Kidney (tissue), 14 donors: Measurements from ENCODE around the gene NSD2. TPM values are rescaled to one million over a fixed set of nuclear protein-coding genes. Genes with fewer than 3 reads are reported as not detected.

Experiments
- DNase-seq, 5 donors: peaks; one replicate each; pipeline ENCODE4 v3.0.0-alpha.2; 2013 to 2020
- FAIRE-seq: peaks from 2 replicates; lab custom pipeline; 2012; peaks lifted over from hg19 to GRCh38; lab: Jason Lieb, UNC
- H3K27ac ChIP-seq, 2 donors: one replicate each; pipeline ENCODE4 v1.7.0; 2013; ENCODE audit warnings: low read depth in 2 of 2, low read length in 2 of 2, inconsistent platforms in 1 of 2
- H3K27me3 ChIP-seq: one replicate; pipeline ENCODE4 v1.7.1; 2013; ENCODE audit warnings: low read length, inconsistent platforms; ENCODE audit not compliant: control insufficient read depth, insufficient read depth
- H3K36me3 ChIP-seq, 3 donors: one replicate each; pipeline versions ENCODE4 v1.7.0 to v1.7.1; 2013; ENCODE audit warnings: low read length in 3 of 3, control low read depth in 1 of 3, inconsistent platforms in 1 of 3; ENCODE audit not compliant: insufficient read depth in 3 of 3, control insufficient read depth in 2 of 3
- H3K4me1 ChIP-seq, 3 donors: one replicate each; pipeline versions ENCODE4 v1.7.0 to v1.7.1; 2013; ENCODE audit warnings: low read length in 3 of 3, inconsistent platforms in 1 of 3, low read depth in 1 of 3; ENCODE audit not compliant: control insufficient read depth in 2 of 3, insufficient read depth in 2 of 3
- H3K4me3 ChIP-seq, 3 donors: one replicate each; pipeline versions ENCODE4 v1.7.0 to v1.8.1; 2013; ENCODE audit warnings: low read length in 3 of 3, control low read depth in 1 of 3, inconsistent platforms in 1 of 3
- H3K9ac ChIP-seq, 3 donors: one replicate each; pipeline versions ENCODE4 v1.7.0 to v1.7.1; 2013; ENCODE audit warnings: low read length in 3 of 3, control low read depth in 1 of 3, inconsistent platforms in 1 of 3
- H3K9me3 ChIP-seq, 3 donors: one replicate each; pipeline versions ENCODE4 v1.7.0 to v1.7.1; 2013; ENCODE audit warnings: low read length in 3 of 3, control low read depth in 1 of 3, inconsistent platforms in 1 of 3; ENCODE audit not compliant: control insufficient read depth in 2 of 3, insufficient read depth in 1 of 3
- CTCF ChIP-seq: IDR thresholded peaks from 3 replicates; pipeline ENCODE4 v1.5.1; 2012; ENCODE audit warnings: mild to moderate bottlenecking, moderate library complexity, borderline replicate concordance; ENCODE audit not compliant: insufficient read depth; ENCODE audit errors: extremely low read depth
- intact Hi-C: fragments of 100-400 bp; cut with DNase I; formaldehyde crosslinking; loops from one replicate; pipeline ENCODE4 v1.11.1; 2022
- polyA plus RNA-seq: library from polyadenylated mRNA; stranded (reverse); fragments of 350-450 nt; fragmentation: Illumina TruSeq; extraction: RNeasy Lipid Tissue Mini Kit (QIAGEN cat#74804); gene quantifications from one replicate; pipeline ENCODE4 v1.2.3, GENCODE V29; 2014; ENCODE audit warnings: low read depth, low replicate concordance; ENCODE audit not compliant: insufficient read depth
- total RNA-seq: library from RNA; stranded (reverse); fragmentation: NEBNext Ultra II Directional; extraction: Animal tissue kit (Norgen Biotek cat#: 25700); gene quantifications from one replicate; pipeline ENCODE4 v1.2.1, GENCODE V29; 2021
- donor health status: control.
- donor health status: control.
- donor health status: control.
- donor health status: control.
- donor health status: control.
- donor health status: DM: yes; HTN: yes; CAD: no.
- donor health status: Normal renal cell carcinoma (clear cell type).

NSD2 gene
- total and polyA plus RNA-seq, 2 donors from 2014 or later: 5.5 to 51.2 TPM

DNA sequence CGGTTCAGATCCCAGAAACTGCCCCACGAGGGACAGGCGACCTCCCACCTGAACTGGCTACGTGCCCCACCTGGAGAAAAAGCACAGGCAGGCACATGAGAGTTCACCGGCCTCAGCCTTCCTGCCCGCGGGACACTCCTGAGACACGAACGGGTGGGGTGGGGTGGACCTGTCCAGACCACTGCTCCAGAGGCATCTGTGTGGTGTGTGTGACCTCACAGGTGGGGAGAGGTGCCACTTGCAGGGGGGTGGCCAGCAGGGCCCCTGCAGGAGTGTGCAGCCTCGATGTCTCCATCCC, 119.1 kb downstream of the NSD2 start:
- Histone ChIP-seq H3K9me3 (no peaks in the 10 kb centered on the region), H3K9ac (no peak overlapping the region), H3K27me3 (no peaks in the 10 kb centered on the region), H3K4me1 (peaks cover 0 to 8% (median 4%) of the 10 kb centered on the region in 3 donors), H3K27ac (no peak overlapping the region), H3K4me3 (no peak overlapping the region), H3K36me3 (peaks cover 0 to 30% (median 3%) of the 10 kb centered on the region in 3 donors)
- FAIRE-seq (no peak), DNase-seq (no peak)
- no peak for TF ChIP-seq CTCF
- intact Hi-C loops: no loop called here

GRCh38 chr4:1990676-1991075, 119.5 kb downstream of the NSD2 start:
- DNase-seq (no peak), FAIRE-seq (no peak)
- Histone ChIP-seq H3K36me3 (peaks cover 0 to 26% (median 3%) of the 10 kb centered on the region in 3 donors), H3K4me3 (no peak overlapping the region), H3K27ac (no peak overlapping the region), H3K27me3 (no peaks in the 10 kb centered on the region), H3K9me3 (no peaks in the 10 kb centered on the region), H3K4me1 (peaks cover 0 to 8% (median 4%) of the 10 kb centered on the region in 3 donors), H3K9ac (no peak overlapping the region)
- no peak for TF ChIP-seq CTCF
- intact Hi-C loops: no loop called here

GRCh38 chr4:1991087-1991486, 119.9 kb downstream of the NSD2 start:
- FAIRE-seq (no peak), DNase-seq (no peak)
- intact Hi-C loops: no loop called here
- Histone ChIP-seq H3K4me3 (no peak overlapping the region), H3K27ac (no peak overlapping the region), H3K27me3 (no peaks in the 10 kb centered on the region), H3K4me1 (peaks cover 0 to 8% (median 4%) of the 10 kb centered on the region in 3 donors), H3K9ac (no peak overlapping the region), H3K9me3 (no peaks in the 10 kb centered on the region), H3K36me3 (peaks cover 0 to 25% (median 3%) of the 10 kb centered on the region in 3 donors)
- TF ChIP-seq CTCF: no peak
